K562 (cell line): ENCODE measurements around the gene CAPN8. TPM values are rescaled to one million over a fixed set of nuclear protein-coding genes. Genes with fewer than 3 reads are reported as not detected.

Experiments used
- ATAC-seq: fragments of 200-7000 bp; cut with Tn5 transposase; 3 replicates; pipeline ENCODE4 v1.9.1; 2020; ENCODE audit warnings: moderate library complexity
- BruUV-seq: library from RNA; stranded (reverse); fragments of 400-500 nt; replicated peaks from 2 replicates; lab custom pipeline; 2021; lab: Mats Ljungman, UMichigan
- CTCF ChIA-PET: fragments of 300-600 bp; formaldehyde crosslinking; extraction: SDS; loops from one replicate; lab custom pipeline; 2021; ENCODE audit warnings: low intra/inter-chr PET ratio; lab: Yijun Ruan, JAX
- POLR2A ChIA-PET: fragments of 300-600, 350-650 bp; sonication (Branson Sonifier 250); formaldehyde crosslinking; extraction: SDS; loops from one replicate; lab custom pipeline; 2021; ENCODE audit warnings: antibody characterized with exemption, inconsistent platforms; lab: Yijun Ruan, JAX
- DNase-seq, 4 experiments: peaks; one replicate each; pipeline versions ENCODE4 v3.0.0 to v3.0.0-alpha.2; 2011 to 2018; ENCODE audit warnings: low spot score in 3 of 4, mixed read lengths in 3 of 4; ENCODE audit errors: extremely low read depth in 1 of 4
- FAIRE-seq: peaks from 2 replicates; lab custom pipeline; 2011; peaks lifted over from hg19 to GRCh38; lab: Jason Lieb, UNC
- H2AFZ ChIP-seq: 2 replicates; pipeline ENCODE4 v1.6.0; 2011; ENCODE audit warnings: low read depth, low read length, control low read depth, inconsistent platforms
- H3K27ac ChIP-seq: fragments of 200-600 bp; 3 replicates; pipeline ENCODE4 v1.8.0; 2011; ENCODE audit warnings: low read depth, mild to moderate bottlenecking, control low read depth, inconsistent platforms, low read length, moderate library complexity, mixed read lengths; ENCODE audit errors: extremely low read depth
- H3K27me3 ChIP-seq, 2 experiments: fragments of 300-600 bp in 1 of 2; 2 replicates in 1 of 2; 3 replicates in 1 of 2; pipeline versions ENCODE4 v1.6.0 to v1.8.0; 2011; ENCODE audit warnings: inconsistent platforms in 2 of 2, low read length in 2 of 2, mild to moderate bottlenecking in 1 of 2, mixed read lengths in 1 of 2, moderate library complexity in 1 of 2; ENCODE audit not compliant: control insufficient read depth in 2 of 2, insufficient read depth in 2 of 2
- H3K36me3 ChIP-seq: fragments of 300-600 bp; 3 replicates; pipeline ENCODE4 v1.8.0; 2011; ENCODE audit warnings: mild to moderate bottlenecking, low read length, inconsistent platforms; ENCODE audit not compliant: control insufficient read depth, insufficient read depth
- H3K4me1 ChIP-seq, 2 experiments: fragments of 200-600 bp in 1 of 2; replicated peaks in 1 of 2; 2 replicates in 1 of 2; 3 replicates in 1 of 2; pipeline versions ENCODE4 v1.5.1 to v1.8.0; 2011; ENCODE audit warnings: inconsistent platforms in 2 of 2, low read length in 2 of 2, mild to moderate bottlenecking in 1 of 2, mixed read lengths in 1 of 2, moderate library complexity in 1 of 2; ENCODE audit not compliant: control insufficient read depth in 2 of 2, insufficient read depth in 2 of 2
- H3K4me2 ChIP-seq: 2 replicates; pipeline ENCODE4 v1.6.1; 2011; ENCODE audit warnings: low read length, control low read depth, inconsistent platforms, mixed read lengths; ENCODE audit not compliant: insufficient read depth
- H3K4me3 ChIP-seq: fragments of 200-600 bp; sonication (generic), shearing (Covaris generic); 2 replicates; pipeline ENCODE4 v1.5.1; 2016; ENCODE audit warnings: control low read depth, inconsistent platforms
- H3K79me2 ChIP-seq: fragments of 200-600 bp; 3 replicates; pipeline ENCODE4 v1.8.0; 2011; ENCODE audit warnings: low read length, inconsistent platforms; ENCODE audit not compliant: control insufficient read depth, insufficient read depth
- H3K9ac ChIP-seq, 2 experiments: 2 replicates each; pipeline versions ENCODE4 v1.6.0 to v1.6.1; 2011; ENCODE audit warnings: low read depth in 2 of 2, low read length in 2 of 2, control low read depth in 1 of 2, inconsistent platforms in 1 of 2, mild to moderate bottlenecking in 1 of 2, mixed read lengths in 1 of 2; ENCODE audit not compliant: insufficient read depth in 1 of 2
- H3K9me1 ChIP-seq: one replicate; pipeline ENCODE4 v1.6.0; 2011; ENCODE audit warnings: inconsistent platforms, mild to moderate bottlenecking, low read length, moderate library complexity; ENCODE audit not compliant: control insufficient read depth, insufficient read depth
- H3K9me3 ChIP-seq: replicated peaks from 2 replicates; pipeline ENCODE4 v1.5.1; 2011; ENCODE audit warnings: low read depth, low read length, inconsistent platforms; ENCODE audit not compliant: control insufficient read depth, insufficient read depth
- H4K20me1 ChIP-seq: replicated peaks from 2 replicates; pipeline ENCODE4 v1.6.1; 2011; ENCODE audit warnings: low read length, inconsistent platforms, mixed read lengths; ENCODE audit not compliant: control insufficient read depth, insufficient read depth
- BCOR ChIP-seq: fragments of 450-650 bp; IDR thresholded peaks from 2 replicates; pipeline ENCODE4 v1.6.1; 2016
- BRD9 ChIP-seq: fragments of 450-650 bp; IDR thresholded peaks from 2 replicates; pipeline ENCODE4 v1.6.1; 2018; ENCODE audit warnings: low read depth; ENCODE audit not compliant: partially characterized antibody
- DPF2 ChIP-seq: fragments of 450-650 bp; IDR thresholded peaks from 2 replicates; pipeline ENCODE4 v1.6.1; 2016
- MBD2 ChIP-seq: sonication (generic); IDR thresholded peaks from 2 replicates; pipeline ENCODE4 v1.6.1; 2016; ENCODE audit warnings: low read depth, borderline replicate concordance
- MTA3 ChIP-seq: fragments of 450-650 bp; formaldehyde crosslinking; IDR thresholded peaks from 2 replicates; pipeline ENCODE4 v1.6.1; 2017; ENCODE audit warnings: mild to moderate bottlenecking, borderline replicate concordance
- NBN ChIP-seq: fragments of 450-650 bp; IDR thresholded peaks from 2 replicates; pipeline ENCODE4 v1.6.1; 2016; ENCODE audit warnings: low read depth, mild to moderate bottlenecking
- NKRF ChIP-seq: fragments of 450-650 bp; IDR thresholded peaks from 2 replicates; pipeline ENCODE4 v1.6.1; 2016; ENCODE audit warnings: borderline replicate concordance
- NONO ChIP-seq, 2 experiments: fragments of 200-400 bp in 1 of 2; fragments of 450-650 bp in 1 of 2; formaldehyde crosslinking in 1 of 2; IDR thresholded peaks; 2 replicates each; pipeline ENCODE4 v1.6.1; 2017; ENCODE audit warnings: low read depth in 2 of 2, mild to moderate bottlenecking in 2 of 2, moderate library complexity in 2 of 2, low read length in 1 of 2
- SAFB2 ChIP-seq: fragments of 200-400 bp; formaldehyde crosslinking; IDR thresholded peaks from 2 replicates; pipeline ENCODE4 v1.6.1; 2018; ENCODE audit warnings: borderline replicate concordance, low read length, low read depth, moderate library complexity; ENCODE audit not compliant: severe bottlenecking
- ZNF280B ChIP-seq: fragments of 250-450 bp; sonication (Bioruptor Pico); IDR thresholded peaks from 2 replicates; pipeline ENCODE4 v1.5.1; 2021; ENCODE audit warnings: mild to moderate bottlenecking
- WGBS: fragments of 100-300 bp; shearing (Covaris generic); methylation state at CpG from one replicate; pipeline ENCODE4 v1.1.6; 2016; ENCODE audit warnings: low coverage, mixed read lengths; ENCODE audit not compliant: insufficient coverage; ENCODE audit errors: missing lambda C conversion rate; 5-methylcytosine and 5-hydroxymethylcytosine counted together
- in situ Hi-C: fragments of 300-500 bp; cut with MboI; formaldehyde crosslinking; loops from 4 replicates; pipeline ENCODE4 v1.15.0; 2018; ENCODE audit warnings: inconsistent platforms, mixed read lengths
- intact Hi-C: fragments of 100-400 bp; cut with micrococcal nuclease; formaldehyde crosslinking; loops from 2 replicates; pipeline ENCODE4 v1.14.2; 2022
- polyA plus RNA-seq, 8 experiments: library from polyadenylated mRNA; depleted of rRNA in 4 of 8; stranded (reverse) in 5 of 8; unstranded in 3 of 8; fragments of >200 nt; fragmentation: Nextera tagmentation in 2 of 8; fragmentation: Illumina TruSeq in 1 of 8; extraction: Ambion mirVana in 2 of 8; extraction: Trizol in 1 of 8; gene quantifications; 2 replicates each; pipeline versions ENCODE4 v1.2.1 to v1.2.3, GENCODE V29; 2011 to 2014; ENCODE audit warnings: inconsistent platforms in 1 of 8, missing spikeins in 1 of 8
- total RNA-seq, 7 experiments: library from RNA; depleted of rRNA in 6 of 7; stranded (reverse); fragments of >200 nt in 6 of 7; fragmentation: Illumina TruSeq in 2 of 7; extraction: Trizol in 2 of 7; gene quantifications; 2 replicates each; pipeline versions ENCODE4 v1.2.1 to v1.2.3, GENCODE V29; 2011 to 2021; ENCODE audit warnings: low replicate concordance in 1 of 7

Gene CAPN8
- total and polyA plus RNA-seq, 9 of the 15 experiments (the other 6 are each of a cell fraction or from before 2014, with no cell fraction given) = 0.06 TPM; not detected in 8

GRCh38 chr1:223708001-223708359 lies 42.5 kb upstream of the CAPN8 start (continued):
- TF ChIP-seq ZNF280B (CRISPR knock-in tag) = no peak

GRCh38 chr1:223707256-223708000 lies 41.9 kb upstream of the CAPN8 start:
- Histone ChIP-seq H3K27ac (peak overlapping the region; percentile 73; the same call in 2 of the 3 replicates), H3K9ac (peak overlapping the region; percentile 47 to 53; a peak in 3 of 4 replicates), H3K9me3 (no peaks in the 10 kb centered on the region), H4K20me1 (no peaks in the 10 kb centered on the region), H2AFZ (peak overlapping the region; percentile 78), H3K79me2 (peaks cover under 1% of the 10 kb centered on the region; the same call in 1 of the 3 replicates), H3K4me2 (peak overlapping the region; percentile 73), H3K9me1 (no peaks in the 10 kb centered on the region), H3K27me3 (no peaks in the 10 kb centered on the region), H3K36me3 (no peaks in the 10 kb centered on the region), H3K4me3 (no peak overlapping the region), H3K4me1 (peaks cover 38 to 56% of the 10 kb centered on the region in 2 experiments)
- DNase-seq (peak; percentile 65 to 85 (median 76)), FAIRE-seq (peak; percentile 73), ATAC-seq (peak; percentile 21)
- BruUV-seq = no TSS peak
- POLR2A ChIA-PET = interaction anchor here (0.6 to 0.8 kb wide), 4 partner anchors 15 to 660 kb away, joined by 3 to 4 read pairs (median 4); no protein-coding TSS in a partner anchor
- CTCF ChIA-PET = interaction anchor here (0.7 kb wide), 1 partner anchor 15 kb away, joined by 3 read pairs; no protein-coding TSS in a partner anchor
- 6% methylated on average over 6 of the region's 6 CpGs for WGBS
- intact Hi-C loops (loop anchor here (5.0 to 10.0 kb wide), 2 partner anchors 85 to 1217 kb away; partner anchors contain the start of gene DNAH14), in situ Hi-C loops (loop anchor here (25.0 kb wide), 1 partner anchor 205 kb away; no protein-coding TSS in a partner anchor)
- TF ChIP-seq MTA3 = 0 out of 2 replicates have a peak, but pooled peaks have one; percentile 32
- TF ChIP-seq SAFB2 = no peak
- peak; percentile 39; the same call in 1 of the 2 replicates for TF ChIP-seq BCOR
- TF ChIP-seq NKRF = 0 out of 2 replicates have a peak, but pooled peaks have one; percentile 47
- TF ChIP-seq BRD9 = peak; percentile 64
- peak; percentile 97 for TF ChIP-seq DPF2
- TF ChIP-seq NONO (IDR thresholded peaks at IDR 0.05; ENCODE audit: low read depth in 2 of 2, low read length in 1 of 2) = no peak
- TF ChIP-seq MBD2 = 0 out of 2 replicates have a peak, but pooled peaks have one; percentile 31
- peak; percentile 57; the same call in 1 of the 2 replicates for TF ChIP-seq NBN
